Activated CD8-positive, alpha-beta T cell treated with anti-CD3 and anti-CD28 coated beads for 36 hours (primary cell): ENCODE measurements around the gene FAM221A. TPM values are rescaled to one million over a fixed set of nuclear protein-coding genes. Genes with fewer than 3 reads are reported as not detected.

Source experiments
- ATAC-seq: fragments of 200-7000 bp; cut with Tn5 transposase; one replicate; pipeline ENCODE4 v1.10.0; 2021; ENCODE audit warnings: mild to moderate bottlenecking, moderate library complexity
- CTCF ChIA-PET: fragments of 350-600 bp; sonication (Branson Sonifier 250); formaldehyde crosslinking; loops from one replicate; lab custom pipeline; 2021; ENCODE audit warnings: antibody characterized with exemption; lab: Charles Lee
- POLR2A ChIA-PET: fragments of 350-600 bp; sonication (Branson Sonifier 250); formaldehyde crosslinking; loops from one replicate; lab custom pipeline; 2021; ENCODE audit warnings: antibody characterized with exemption; lab: Charles Lee
- DNase-seq: peaks from one replicate; pipeline ENCODE4 v3.0.0-alpha.2; 2020
- H3K27ac Mint-ChIP-seq: one replicate; pipeline ENCODE4 v1.8.0; 2021; ENCODE audit warnings: mild to moderate bottlenecking, mixed read lengths
- H3K27me3 Mint-ChIP-seq: one replicate; pipeline ENCODE4 v1.8.0; 2021; ENCODE audit warnings: mixed read lengths
- H3K36me3 Mint-ChIP-seq: one replicate; pipeline ENCODE4 v1.8.0; 2021; ENCODE audit warnings: low read depth, mixed read lengths
- H3K4me1 Mint-ChIP-seq: one replicate; pipeline ENCODE4 v1.8.0; 2021; ENCODE audit warnings: low read depth, mixed read lengths
- H3K4me3 Mint-ChIP-seq: one replicate; pipeline ENCODE4 v1.8.0; 2021; ENCODE audit warnings: mild to moderate bottlenecking, moderate library complexity, mixed read lengths
- H3K9me3 Mint-ChIP-seq: one replicate; pipeline ENCODE4 v1.8.0; 2021; ENCODE audit warnings: mixed read lengths
- CTCF ChIP-seq: fragments of 200-600 bp; IDR thresholded peaks from one replicate; pipeline ENCODE4 v1.8.0; 2022; ENCODE audit warnings: antibody characterized with exemption, mild to moderate bottlenecking
- intact Hi-C: fragments of 100-400 bp; cut with micrococcal nuclease; formaldehyde crosslinking; loops from one replicate; pipeline ENCODE4 v1.10.0; 2022
- total RNA-seq, 2 experiments: library from RNA; stranded (reverse); gene quantifications; one replicate each; pipeline ENCODE4 v1.2.3, GENCODE V29; 2021

The FAM221A gene
- total RNA-seq, 2 experiments from 2014 or later = 7.5 to 7.7 TPM

DNA sequence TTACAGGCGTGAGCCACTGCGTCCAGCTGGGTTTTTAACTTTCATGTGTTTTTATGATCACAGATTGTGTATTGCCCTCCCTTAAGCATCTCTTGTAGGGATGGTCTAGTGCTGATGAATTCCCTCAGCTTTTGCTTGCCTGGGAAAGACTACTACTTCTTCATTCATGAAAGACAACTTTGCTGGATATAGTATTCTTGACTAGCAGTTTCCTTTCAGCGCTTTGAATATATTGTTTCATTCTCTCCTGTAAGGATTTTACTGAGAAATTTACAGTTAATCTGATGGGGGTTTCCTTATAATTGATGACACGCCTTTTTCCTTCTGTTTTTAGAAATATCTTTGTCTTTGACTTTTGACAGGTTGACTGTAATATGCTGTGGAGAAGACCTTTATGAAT, 63.2 kb downstream of the FAM221A start:
- H3K9me3 Mint-ChIP-seq = peaks cover 20% of the 10 kb centered on the region
- ChIA-PET CTCF (no interaction called here), POLR2A (no interaction called here)
- ATAC-seq (no peak), DNase-seq (no peak)
- intact Hi-C loops = no loop called here
- H3K27me3 Mint-ChIP-seq = no peaks in the 10 kb centered on the region
- H3K36me3 Mint-ChIP-seq = peaks cover 1% of the 10 kb centered on the region
- TF ChIP-seq CTCF = no peak
- H3K4me1 Mint-ChIP-seq = no peaks in the 10 kb centered on the region
- H3K4me3 Mint-ChIP-seq = no peak overlapping the region
- H3K27ac Mint-ChIP-seq = no peak overlapping the region

DNA sequence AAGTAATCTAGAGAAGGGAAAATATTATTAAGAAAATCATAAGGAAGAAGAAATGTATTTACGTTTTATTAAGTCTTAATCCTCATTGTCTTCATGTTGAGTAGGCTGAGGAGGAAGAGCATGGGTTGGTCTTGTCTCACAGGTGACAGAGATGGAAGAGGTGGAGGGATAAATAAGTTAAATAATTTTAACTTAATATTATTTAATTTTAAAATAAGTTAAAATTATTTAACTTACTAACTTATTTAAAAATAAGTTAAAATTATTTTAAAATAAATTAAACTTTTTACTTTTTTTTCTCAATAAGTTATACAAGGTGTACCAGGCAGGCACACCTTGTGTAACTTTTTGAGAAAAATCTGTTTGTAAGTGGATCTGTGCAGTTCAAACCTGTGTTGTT, 66.6 kb downstream of the FAM221A start:
- Mint-ChIP-seq H3K9me3 (peaks cover 20% of the 10 kb centered on the region), H3K4me3 (no peak overlapping the region), H3K36me3 (peaks cover 1% of the 10 kb centered on the region), H3K4me1 (no peaks in the 10 kb centered on the region), H3K27ac (no peak overlapping the region), H3K27me3 (no peaks in the 10 kb centered on the region)
- intact Hi-C loops = no loop called here
- DNase-seq (no peak), ATAC-seq (no peak)
- POLR2A ChIA-PET = no interaction called here
- CTCF ChIA-PET = no interaction called here
- no peak for TF ChIP-seq CTCF

GRCh38 chr7:23751852-23752251, 71.9 kb downstream of the FAM221A start:
- H3K4me1 Mint-ChIP-seq = no peaks in the 10 kb centered on the region
- intact Hi-C loops = no loop called here
- TF ChIP-seq CTCF = no peak
- no peak overlapping the region for H3K4me3 Mint-ChIP-seq
- DNase-seq = no peak
- CTCF ChIA-PET = no interaction called here
- H3K9me3 Mint-ChIP-seq = peaks cover 2% of the 10 kb centered on the region
- no peak overlapping the region for H3K27ac Mint-ChIP-seq
- POLR2A ChIA-PET = no interaction called here
- no peaks in the 10 kb centered on the region for H3K36me3 Mint-ChIP-seq
- H3K27me3 Mint-ChIP-seq = no peaks in the 10 kb centered on the region
- no peak for ATAC-seq

Other genes starting within 250 kb of the FAM221A start
- gene IGF2BP3, start 209.7 kb upstream of the FAM221A start, total RNA-seq = 1 to 10 TPM in 1 of 2 experiments, under 1 TPM in 1; 0.61 to 1.1 TPM
- 10 to 100 TPM; 86.3 to 86.5 TPM for gene TRA2A, start 148.2 kb upstream of the FAM221A start, total RNA-seq
- 1 to 10 TPM; 5.5 to 6.5 TPM for gene CCDC126, start 82.8 kb upstream of the FAM221A start, total RNA-seq
- under 1 TPM in 1 of 2 experiments, not detected in 1; 0.20 TPM for gene STK31, start 30.0 kb downstream of the FAM221A start, total RNA-seq